Heart right ventricle (tissue), 16 donors: ENCODE measurements around the gene KIAA0586. TPM values are rescaled to one million over a fixed set of nuclear protein-coding genes. Genes with fewer than 3 reads are reported as not detected.

Experiments
- ATAC-seq, 8 donors: fragments of 200-7000 bp; cut with Tn5 transposase; one replicate each; pipeline ENCODE4 v1.9.1; 2020; ENCODE audit warnings: mild to moderate bottlenecking in 8 of 8, moderate library complexity in 8 of 8, moderate number of reproducible peaks in 1 of 8
- DNase-seq, 2 donors: peaks; one replicate each; pipeline ENCODE4 v3.0.0-alpha.2; 2020
- H3K27ac ChIP-seq, 10 donors: fragments of 200-600 bp; sonication (generic) in 2 of 10; one replicate each; pipeline versions ENCODE4 v1.5.0 to v1.8.0; 2020 to 2022; ENCODE audit warnings: mild to moderate bottlenecking in 3 of 10
- H3K27me3 ChIP-seq, 7 donors: fragments of 200-600 bp; one replicate each; pipeline ENCODE4 v1.8.0; 2021 to 2022; ENCODE audit warnings: mild to moderate bottlenecking in 2 of 7
- H3K36me3 ChIP-seq, 9 donors: fragments of 200-600 bp; sonication (generic) in 1 of 9; one replicate each; pipeline versions ENCODE4 v1.5.0 to v1.8.0; 2020 to 2022; ENCODE audit warnings: mild to moderate bottlenecking in 2 of 9
- H3K4me1 ChIP-seq, 9 donors: fragments of 200-600 bp; sonication (generic) in 1 of 9; one replicate each; pipeline versions ENCODE4 v1.5.0 to v1.8.0; 2020 to 2022; ENCODE audit warnings: mild to moderate bottlenecking in 4 of 9
- H3K4me3 ChIP-seq, 10 donors: fragments of 200-600 bp; sonication (generic) in 2 of 10; one replicate each; pipeline versions ENCODE4 v1.5.0 to v1.8.0; 2020 to 2022; ENCODE audit warnings: mild to moderate bottlenecking in 7 of 10, moderate library complexity in 2 of 10
- H3K9me3 ChIP-seq, 11 donors: fragments of 200-600 bp in 10 of 11; sonication (generic) in 2 of 11; one replicate each; pipeline versions ENCODE4 v1.5.0 to v1.8.0; 2013 to 2022; ENCODE audit warnings: mild to moderate bottlenecking in 2 of 11, control low read depth in 1 of 11, moderate library complexity in 1 of 11
- CTCF ChIP-seq, 9 donors: fragments of 200-600 bp; sonication (generic) in 2 of 9; IDR thresholded peaks; one replicate each; pipeline versions ENCODE4 v1.5.0 to v1.8.0; 2021 to 2022; ENCODE audit warnings: antibody characterized with exemption in 9 of 9, mild to moderate bottlenecking in 5 of 9, moderate library complexity in 1 of 9
- WGBS, 2 donors: extraction: QIAGEN DNeasy Blood & Tissue Kit; methylation state at CpG; one replicate each; pipeline ENCODE4 v1.1.7; 2013; ENCODE audit warnings: inconsistent platforms in 1 of 2; 5-methylcytosine and 5-hydroxymethylcytosine counted together
- intact Hi-C, 10 donors: fragments of 100-400 bp; cut with DNase I; formaldehyde crosslinking; loops; one replicate each; pipeline versions ENCODE4 v1.11.1 to v1.14.2; 2022
- polyA plus RNA-seq, 2 donors: library from polyadenylated mRNA; stranded (reverse); fragments of 200-250 nt; gene quantifications; one replicate each; pipeline ENCODE4 v1.2.3, GENCODE V29; 2013
- total RNA-seq, 10 donors: library from RNA; stranded (reverse); fragmentation: NEBNext Ultra II Directional in 3 of 10; extraction: Animal tissue kit (Norgen Biotek cat#: 25700) in 3 of 10; gene quantifications; one replicate each; pipeline versions ENCODE4 v1.2.1 to v1.2.4, GENCODE V29; 2021 to 2023
- donor health status: Arrhythmogenic right ventricular cardiomyopathy.
- donor health status: ischemic (EF 13 %, LVEDD 7.1; RV severe dilation, severe dysfunction).
- donor health status: healthy with polysubstance abuse.
- donor health status: DM: no; HTN: yes; CAD: no.
- donor health status: DM: no; HTN: no; CAD: no.
- donor health status: ischemic (EF 25% LVEDD 6.9; RV normal size, moderate dysfunction).
- donor health status: ischemic (EF 25% LVEDD 5.7; RV mildly dilated, moderate dysfunction).
- donor health status: healthy.
- donor health status: DM: yes; HTN: yes; CAD: no.
- donor health status: Ischemic cardiomyopathy.
- donor health status: ischemic (EF 35%, LVEDD 5.7; RV mildly dilated, moderate dysfunction).
- donor health status: nonischemic (EF 11% LVEDD 7.7; RV severe dilation, severe dysfunction).
- donor health status: DM: yes; HTN: yes; CAD: no.
- donor health status: PGD.
- donor health status: ischemic (EF 29% LVEDD 5.4; RV normal size, mild dysfunction).
- donor health status: nonischemic (EF 23%, LVEDD 6.1; RV moderate dilation, normal function).

Gene KIAA0586
- total and polyA plus RNA-seq, 12 donors: 3.8 to 15.9 (median 12.1) TPM

DNA sequence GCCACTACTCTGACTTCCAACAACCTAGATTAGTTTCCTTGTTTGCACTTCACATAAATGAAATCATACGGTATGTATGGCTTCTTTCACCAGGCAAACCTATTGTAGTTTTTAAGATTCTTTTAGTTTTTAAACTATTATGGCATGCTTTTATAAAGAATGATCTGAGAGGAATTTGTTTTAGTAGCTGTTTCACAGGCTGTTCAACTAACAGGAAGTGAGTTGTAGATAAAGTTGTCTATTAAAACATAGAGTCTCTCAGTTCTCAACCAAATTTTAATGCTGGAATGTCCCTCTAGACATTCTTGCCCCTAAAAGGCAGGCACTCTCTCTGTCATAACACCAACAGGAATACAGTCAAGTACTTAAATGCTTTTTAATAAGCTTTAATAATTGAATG, 107.5 kb downstream of the KIAA0586 start:
- H3K9me3 ChIP-seq: peaks cover 0 to 10% (median 0%) of the 10 kb centered on the region in 11 donors
- intact Hi-C loops: no loop called here
- TF ChIP-seq CTCF (IDR thresholded peaks at IDR 0.05): no peak
- DNase-seq (no peak), ATAC-seq (peak in 1 of 8 donors; percentile 34)
- 45 to 49% methylated on average over 1 of the region's 1 CpG for WGBS, 2 donors
- H3K4me1 ChIP-seq: peaks cover 0 to 29% (median 24%) of the 10 kb centered on the region in 9 donors
- H3K27ac ChIP-seq: peak overlapping the region in 6 of 10 donors; percentile 26 to 78 (median 57)
- no peak overlapping the region for H3K4me3 ChIP-seq
- no peaks in the 10 kb centered on the region for H3K36me3 ChIP-seq
- no peaks in the 10 kb centered on the region for H3K27me3 ChIP-seq

- Histone ChIP-seq H3K27me3 (no peaks in the 10 kb centered on the region), H3K4me1 (peaks cover 0 to 29% (median 24%) of the 10 kb centered on the region in 9 donors), H3K4me3 (no peak overlapping the region), H3K27ac (no peak overlapping the region), H3K36me3 (no peaks in the 10 kb centered on the region), H3K9me3 (peaks cover 0 to 5% (median 0%) of the 10 kb centered on the region in 11 donors)
- ATAC-seq (no peak), DNase-seq (no peak)
- TF ChIP-seq CTCF (IDR thresholded peaks at IDR 0.05): no peak
- intact Hi-C loops: no loop called here
- 90 to 91% methylated on average over 3 of the region's 3 CpGs for WGBS, 2 donors
Observed at GRCh38 chr14:58537004-58537403, 109.5 kb downstream of the KIAA0586 start.

GRCh38 chr14:58540749-58541632, 113.5 kb downstream of the KIAA0586 start:
- peak in 2 of 8 donors; percentile 33 to 41 for ATAC-seq
- Histone ChIP-seq H3K36me3 (peaks cover 0 to 7% (median 0%) of the 10 kb centered on the region in 9 donors), H3K27me3 (no peaks in the 10 kb centered on the region), H3K4me3 (no peak overlapping the region), H3K4me1 (no peaks in the 10 kb centered on the region), H3K27ac (peak overlapping the region in 1 of 10 donors; percentile 0), H3K9me3 (peaks cover 0 to 5% (median 0%) of the 10 kb centered on the region in 11 donors)
- TF ChIP-seq CTCF (IDR thresholded peaks at IDR 0.05): no peak
- no peak for DNase-seq
- intact Hi-C loops: no loop called here
- WGBS, 2 donors: 78 to 83% methylated on average over 1 of the region's 1 CpG

DNA sequence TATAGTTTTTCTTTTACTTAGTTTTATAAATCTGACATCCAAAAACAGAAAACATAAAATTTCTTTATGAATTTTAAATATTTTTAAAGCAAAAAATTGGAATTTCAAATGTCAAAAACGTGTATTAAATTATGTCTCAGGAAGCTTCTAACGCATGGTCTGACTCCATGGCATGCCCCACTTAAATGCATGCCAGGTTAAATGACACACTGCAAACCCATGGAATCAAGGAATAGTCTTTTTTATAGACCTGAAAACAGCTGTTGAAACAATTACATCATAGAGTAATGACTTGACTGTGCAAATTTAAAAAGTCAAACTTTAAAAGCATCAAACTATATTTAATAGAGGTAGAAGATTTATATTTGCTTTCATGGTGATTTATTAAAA, 114.1 kb downstream of the KIAA0586 start:
- peaks cover 0 to 8% (median 0%) of the 10 kb centered on the region in 9 donors for H3K36me3 ChIP-seq
- WGBS, 2 donors: 71% methylated on average over 2 of the region's 2 CpGs
- DNase-seq: no peak
- no peak overlapping the region for H3K4me3 ChIP-seq
- no peaks in the 10 kb centered on the region for H3K4me1 ChIP-seq
- no peak for TF ChIP-seq CTCF (IDR thresholded peaks at IDR 0.05)
- no peak overlapping the region for H3K27ac ChIP-seq
- intact Hi-C loops: no loop called here
- H3K9me3 ChIP-seq: no peaks in the 10 kb centered on the region
- no peak for ATAC-seq
- H3K27me3 ChIP-seq: no peaks in the 10 kb centered on the region
